CD4-positive, alpha-beta T cell (primary cell): ENCODE measurements around the gene XIRP1. TPM values are rescaled to one million over a fixed set of nuclear protein-coding genes. Genes with fewer than 3 reads are reported as not detected.
A peak's percentile ranks its signal among the peaks of the same experiment; 100 is the strongest.

Source experiments
- ATAC-seq: fragments of 200-7000 bp; cut with Tn5 transposase; one replicate; pipeline ENCODE4 v1.10.0; 2022; ENCODE audit warnings: mild to moderate bottlenecking; ENCODE audit not compliant: poor library complexity
- CTCF ChIA-PET: fragments of 350-600 bp; sonication (Branson Sonifier 250); formaldehyde crosslinking; loops from one replicate; lab custom pipeline; 2021; ENCODE audit warnings: antibody characterized with exemption, inconsistent platforms; lab: Charles Lee
- POLR2A ChIA-PET: fragments of 350-600 bp; sonication (Branson Sonifier 250); formaldehyde crosslinking; loops from one replicate; lab custom pipeline; 2021; ENCODE audit warnings: antibody characterized with exemption, inconsistent platforms; lab: Charles Lee
- DNase-seq, 14 experiments: peaks; one replicate each; pipeline ENCODE4 v3.0.0-alpha.2; 2013 to 2020; ENCODE audit warnings: mixed read lengths in 2 of 14
- H3K27ac ChIP-seq, 2 donors: one replicate each; pipeline versions ENCODE4 v1.5.1 to v1.7.0; 2013; ENCODE audit warnings: low read length in 2 of 2, low read depth in 1 of 2, mild to moderate bottlenecking in 1 of 2
- H3K27me3 ChIP-seq, 2 experiments: 1 replicate in 1 of 2; 2 replicates in 1 of 2; pipeline versions ENCODE4 v1.6.1 to v1.7.0; 2013; ENCODE audit warnings: low read length in 2 of 2, control low read depth in 1 of 2, mild to moderate bottlenecking in 1 of 2, moderate library complexity in 1 of 2; ENCODE audit not compliant: insufficient read depth in 2 of 2, control insufficient read depth in 1 of 2
- H3K36me3 ChIP-seq: one replicate; pipeline ENCODE4 v1.6.1; 2013; ENCODE audit warnings: low read length, control low read depth; ENCODE audit not compliant: insufficient read depth
- H3K4me1 ChIP-seq: one replicate; pipeline ENCODE4 v1.6.1; 2013; ENCODE audit warnings: low read length, control low read depth; ENCODE audit not compliant: insufficient read depth
- H3K4me3 ChIP-seq: one replicate; pipeline ENCODE4 v1.5.1; 2013; ENCODE audit warnings: mild to moderate bottlenecking, low read length, moderate library complexity
- H3K9me3 ChIP-seq, 2 experiments: 1 replicate in 1 of 2; 2 replicates in 1 of 2; pipeline versions ENCODE4 v1.6.1 to v1.7.0; 2013; ENCODE audit warnings: low read length in 2 of 2, mild to moderate bottlenecking in 2 of 2, control low read depth in 1 of 2, moderate library complexity in 1 of 2; ENCODE audit not compliant: control insufficient read depth in 1 of 2, insufficient read depth in 1 of 2
- H3K27ac Mint-ChIP-seq: one replicate; pipeline ENCODE4 v1.8.0; 2020; ENCODE audit warnings: mixed read lengths
- H3K27me3 Mint-ChIP-seq: one replicate; pipeline ENCODE4 v1.8.0; 2021; ENCODE audit warnings: mixed read lengths
- H3K36me3 Mint-ChIP-seq: one replicate; pipeline ENCODE4 v1.8.0; 2021; ENCODE audit warnings: low read depth, mixed read lengths
- H3K4me1 Mint-ChIP-seq: one replicate; pipeline ENCODE4 v1.8.0; 2021; ENCODE audit warnings: low read depth, mixed read lengths
- H3K4me3 Mint-ChIP-seq: one replicate; pipeline ENCODE4 v1.8.0; 2020; ENCODE audit warnings: mild to moderate bottlenecking, mixed read lengths
- H3K9me3 Mint-ChIP-seq: one replicate; pipeline ENCODE4 v1.8.0; 2020; ENCODE audit warnings: mixed read lengths
- intact Hi-C, 2 experiments: fragments of 100-400 bp; cut with DNase I in 1 of 2; cut with micrococcal nuclease in 1 of 2; formaldehyde crosslinking; loops; one replicate each; pipeline versions ENCODE4 v1.15.1 to v1.9.0; 2023 to 2025; cut with DNase I, micrococcal nuclease
- total RNA-seq, 174 experiments: library from RNA in 2 of 174; stranded (reverse) in 2 of 174; gene quantifications; one replicate each; pipeline ENCODE4 v1.2.3 and lab custom pipeline; 2021 to 2026
- TF ChIP-seq, protein P1 (sequence below): fragments of 200-600 bp; IDR thresholded peaks from one replicate; pipeline ENCODE4 v1.8.0; 2022; ENCODE audit warnings: antibody characterized with exemption, mild to moderate bottlenecking

XIRP1 gene
- total RNA-seq, 2 experiments from 2014 or later: not detected

- DNase-seq: peak in 9 of 14 experiments; percentile 37 to 76 (median 51)
- intact Hi-C loops: loop anchor here in 1 of 2 experiments (2.0 kb wide), 1 partner anchor 24 kb away; no protein-coding TSS in a partner anchor
- H3K27ac Mint-ChIP-seq: peak overlapping the region; percentile 97
Observed at GRCh38 chr3:39150803-39151631, 41.4 kb downstream of the XIRP1 start.

GRCh38 chr3:39150148-39150802 is 42.1 kb downstream of the XIRP1 start:
- ChIA-PET CTCF (no interaction called here), POLR2A (interaction anchor here (0.8 to 1.7 kb wide), 4 partner anchors 10 to 42 kb away, joined by 3 to 4 read pairs (median 3); no protein-coding TSS in a partner anchor)
- Mint-ChIP-seq H3K9me3 (no peaks in the 10 kb centered on the region), H3K4me1 (peaks cover 74% of the 10 kb centered on the region), H3K27me3 (peaks cover 4% of the 10 kb centered on the region), H3K4me3 (peak overlapping the region; percentile 93), H3K27ac (peak overlapping the region; percentile 97), H3K36me3 (peaks cover 52% of the 10 kb centered on the region)
- TF ChIP-seq, protein P1, sequence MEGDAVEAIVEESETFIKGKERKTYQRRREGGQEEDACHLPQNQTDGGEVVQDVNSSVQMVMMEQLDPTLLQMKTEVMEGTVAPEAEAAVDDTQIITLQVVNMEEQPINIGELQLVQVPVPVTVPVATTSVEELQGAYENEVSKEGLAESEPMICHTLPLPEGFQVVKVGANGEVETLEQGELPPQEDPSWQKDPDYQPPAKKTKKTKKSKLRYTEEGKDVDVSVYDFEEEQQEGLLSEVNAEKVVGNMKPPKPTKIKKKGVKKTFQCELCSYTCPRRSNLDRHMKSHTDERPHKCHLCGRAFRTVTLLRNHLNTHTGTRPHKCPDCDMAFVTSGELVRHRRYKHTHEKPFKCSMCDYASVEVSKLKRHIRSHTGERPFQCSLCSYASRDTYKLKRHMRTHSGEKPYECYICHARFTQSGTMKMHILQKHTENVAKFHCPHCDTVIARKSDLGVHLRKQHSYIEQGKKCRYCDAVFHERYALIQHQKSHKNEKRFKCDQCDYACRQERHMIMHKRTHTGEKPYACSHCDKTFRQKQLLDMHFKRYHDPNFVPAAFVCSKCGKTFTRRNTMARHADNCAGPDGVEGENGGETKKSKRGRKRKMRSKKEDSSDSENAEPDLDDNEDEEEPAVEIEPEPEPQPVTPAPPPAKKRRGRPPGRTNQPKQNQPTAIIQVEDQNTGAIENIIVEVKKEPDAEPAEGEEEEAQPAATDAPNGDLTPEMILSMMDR: no peak
- Histone ChIP-seq H3K9me3 (no peaks in the 10 kb centered on the region), H3K27me3 (no peaks in the 10 kb centered on the region), H3K4me1 (peaks cover 79% of the 10 kb centered on the region), H3K27ac (peak overlapping the region; percentile 45 to 95), H3K36me3 (peaks cover 14% of the 10 kb centered on the region), H3K4me3 (no peak overlapping the region)
- intact Hi-C loops: loop anchor here in 1 of 2 experiments (2.0 kb wide), 1 partner anchor 23 kb away; no protein-coding TSS in a partner anchor
- ATAC-seq: no peak
- peak in 1 of 14 experiments; percentile 44 for DNase-seq

More at GRCh38 chr3:39150803-39151631, 41.4 kb downstream of the XIRP1 start:
- H3K9me3 Mint-ChIP-seq: no peaks in the 10 kb centered on the region
- H3K27ac ChIP-seq: peak overlapping the region; percentile 95 to 96
- no peak for ATAC-seq
- ChIA-PET POLR2A (interaction anchor here (0.6 to 1.7 kb wide), 4 partner anchors 25 to 74 kb away, joined by 3 to 4 read pairs (median 3); no protein-coding TSS in a partner anchor), CTCF (no interaction called here)
- peaks cover 4% of the 10 kb centered on the region for H3K27me3 Mint-ChIP-seq
- peaks cover 77% of the 10 kb centered on the region for H3K4me1 ChIP-seq
- H3K4me3 Mint-ChIP-seq: peak overlapping the region; percentile 93
- peaks cover 6% of the 10 kb centered on the region for H3K36me3 ChIP-seq
- peaks cover 44% of the 10 kb centered on the region for H3K36me3 Mint-ChIP-seq
- no peaks in the 10 kb centered on the region for H3K27me3 ChIP-seq
- no peaks in the 10 kb centered on the region for H3K9me3 ChIP-seq
- TF ChIP-seq, protein P1: no peak
- H3K4me3 ChIP-seq: peak overlapping the region; percentile 66
- H3K4me1 Mint-ChIP-seq: peaks cover 73% of the 10 kb centered on the region

- H3K4me3 ChIP-seq: no peak overlapping the region
- H3K9me3 ChIP-seq: no peaks in the 10 kb centered on the region
- H3K27me3 ChIP-seq: no peaks in the 10 kb centered on the region
- Mint-ChIP-seq H3K27ac (peak overlapping the region; percentile 97), H3K27me3 (peaks cover 4% of the 10 kb centered on the region), H3K4me3 (peak overlapping the region; percentile 93), H3K36me3 (peaks cover 58% of the 10 kb centered on the region), H3K4me1 (peaks cover 75% of the 10 kb centered on the region), H3K9me3 (no peaks in the 10 kb centered on the region)
- intact Hi-C loops: loop anchor here (2.0 to 10.0 kb wide), 2 partner anchors 23 to 95 kb away; partner anchors contain the start of genes SCN11A (in 1 of the 2) and WDR48 (in 1 of the 2)
- ChIA-PET POLR2A (interaction anchor here (0.8 to 1.7 kb wide), 4 partner anchors 9 to 41 kb away, joined by 3 to 4 read pairs (median 3); no protein-coding TSS in a partner anchor), CTCF (no interaction called here)
- TF ChIP-seq, protein P1: no peak
- ATAC-seq (no peak), DNase-seq (peak in 1 of 14 experiments; percentile 11)
- H3K27ac ChIP-seq: peak overlapping the region; percentile 64 to 83
- H3K36me3 ChIP-seq: peaks cover 20% of the 10 kb centered on the region
- H3K4me1 ChIP-seq: peaks cover 78% of the 10 kb centered on the region
Observed at GRCh38 chr3:39149498-39150147, 42.8 kb downstream of the XIRP1 start.
